DND-41 (cell line): ENCODE measurements around the gene HELZ.

Source experiments
- EZH2 ChIP-seq: IDR thresholded peaks from 3 replicates; pipeline ENCODE4 v1.6.1; 2012; ENCODE audit warnings: borderline replicate concordance, low read depth, mild to moderate bottlenecking, moderate library complexity, low read length, inconsistent platforms; ENCODE audit not compliant: severe bottlenecking
- TF ChIP-seq, protein P1 (sequence below): IDR thresholded peaks from 2 replicates; pipeline ENCODE4 v1.5.1; 2012; ENCODE audit warnings: borderline replicate concordance, low read length, moderate library complexity, mild to moderate bottlenecking; ENCODE audit not compliant: poor library complexity, severe bottlenecking; ENCODE audit errors: extremely low read depth

- no peak for TF ChIP-seq EZH2
- TF ChIP-seq, protein P1, sequence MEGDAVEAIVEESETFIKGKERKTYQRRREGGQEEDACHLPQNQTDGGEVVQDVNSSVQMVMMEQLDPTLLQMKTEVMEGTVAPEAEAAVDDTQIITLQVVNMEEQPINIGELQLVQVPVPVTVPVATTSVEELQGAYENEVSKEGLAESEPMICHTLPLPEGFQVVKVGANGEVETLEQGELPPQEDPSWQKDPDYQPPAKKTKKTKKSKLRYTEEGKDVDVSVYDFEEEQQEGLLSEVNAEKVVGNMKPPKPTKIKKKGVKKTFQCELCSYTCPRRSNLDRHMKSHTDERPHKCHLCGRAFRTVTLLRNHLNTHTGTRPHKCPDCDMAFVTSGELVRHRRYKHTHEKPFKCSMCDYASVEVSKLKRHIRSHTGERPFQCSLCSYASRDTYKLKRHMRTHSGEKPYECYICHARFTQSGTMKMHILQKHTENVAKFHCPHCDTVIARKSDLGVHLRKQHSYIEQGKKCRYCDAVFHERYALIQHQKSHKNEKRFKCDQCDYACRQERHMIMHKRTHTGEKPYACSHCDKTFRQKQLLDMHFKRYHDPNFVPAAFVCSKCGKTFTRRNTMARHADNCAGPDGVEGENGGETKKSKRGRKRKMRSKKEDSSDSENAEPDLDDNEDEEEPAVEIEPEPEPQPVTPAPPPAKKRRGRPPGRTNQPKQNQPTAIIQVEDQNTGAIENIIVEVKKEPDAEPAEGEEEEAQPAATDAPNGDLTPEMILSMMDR: no peak
Observed at GRCh38 chr17:67247416-67247900, 2.5 kb upstream of the HELZ start.
